GM21737 (cell line): Measurements from ENCODE around the gene BRAF.
A peak's percentile ranks its signal among the peaks of the same experiment; 100 is the strongest.
"Not testable (repeated sequence)": the region's sequence is repeated elsewhere in the genome, so short reads cannot be mapped to it uniquely, and the experiment has no call there.

Experiments
- ATAC-seq: cut with Tn5 transposase; IDR thresholded peaks from one replicate; pipeline ENCODE4 v1.9.1; 2021; ENCODE audit warnings: mild to moderate bottlenecking, moderate library complexity; ENCODE audit not compliant: unreplicated experiment

BRAF gene

DNA sequence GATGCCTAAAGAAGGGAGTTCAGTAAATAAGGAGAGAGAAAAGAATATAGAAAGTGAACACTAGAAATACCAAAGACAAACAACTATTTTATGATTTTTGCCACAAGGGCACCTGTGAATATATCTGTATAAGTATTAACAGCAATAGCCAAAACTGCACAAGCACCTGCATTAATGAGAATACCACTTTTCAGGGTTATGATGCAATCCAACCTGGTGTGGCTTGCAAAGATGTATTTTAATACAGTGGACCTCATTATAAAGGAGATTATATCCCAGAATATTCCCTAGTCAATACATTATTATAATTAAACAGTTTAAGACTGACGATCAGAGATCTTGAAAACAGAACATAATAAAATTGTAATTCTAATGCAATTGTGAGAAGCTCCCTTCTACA, 4.0 kb downstream of the BRAF start:
- no peak for ATAC-seq

DNA sequence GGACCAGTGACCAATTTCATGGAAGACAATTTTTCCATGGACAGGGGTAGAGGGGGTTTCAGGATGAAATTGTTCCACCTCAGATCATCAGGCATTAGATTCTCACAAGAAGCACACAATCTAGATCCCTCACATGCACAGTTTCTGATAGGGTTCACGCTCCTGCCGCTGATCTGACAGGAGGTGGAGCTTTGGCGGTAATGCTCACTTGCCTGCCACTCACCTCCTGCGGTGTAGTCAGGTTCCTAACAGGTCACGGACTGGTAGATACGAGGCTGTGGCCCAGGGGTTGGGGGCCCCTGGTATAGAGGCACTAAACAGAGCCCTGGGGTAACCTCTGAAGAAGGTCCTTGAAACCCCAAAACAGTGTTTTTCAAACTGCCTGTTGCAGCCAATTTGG, 6.5 kb downstream of the BRAF start:
- no peak for ATAC-seq

DNA sequence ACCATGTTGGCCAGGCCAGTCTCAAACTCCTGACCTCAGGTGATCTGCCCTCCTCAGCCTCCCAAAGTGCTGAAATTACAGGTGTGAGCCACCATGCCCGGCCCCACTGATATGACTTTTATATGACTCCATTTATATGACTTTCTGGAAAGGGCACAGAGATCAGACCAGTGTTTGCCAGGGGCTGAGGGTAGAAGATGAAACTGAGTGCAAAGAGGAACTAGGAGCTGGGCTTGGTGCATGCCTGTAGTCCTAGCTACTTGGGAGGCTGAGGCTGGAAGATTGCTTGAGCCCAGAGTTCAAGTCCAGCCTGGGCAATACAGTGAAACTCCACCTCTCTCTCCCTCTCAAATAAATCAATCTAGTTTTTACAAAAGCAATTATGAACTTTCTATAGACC, 7.5 kb downstream of the BRAF start:
- ATAC-seq: no peak

DNA sequence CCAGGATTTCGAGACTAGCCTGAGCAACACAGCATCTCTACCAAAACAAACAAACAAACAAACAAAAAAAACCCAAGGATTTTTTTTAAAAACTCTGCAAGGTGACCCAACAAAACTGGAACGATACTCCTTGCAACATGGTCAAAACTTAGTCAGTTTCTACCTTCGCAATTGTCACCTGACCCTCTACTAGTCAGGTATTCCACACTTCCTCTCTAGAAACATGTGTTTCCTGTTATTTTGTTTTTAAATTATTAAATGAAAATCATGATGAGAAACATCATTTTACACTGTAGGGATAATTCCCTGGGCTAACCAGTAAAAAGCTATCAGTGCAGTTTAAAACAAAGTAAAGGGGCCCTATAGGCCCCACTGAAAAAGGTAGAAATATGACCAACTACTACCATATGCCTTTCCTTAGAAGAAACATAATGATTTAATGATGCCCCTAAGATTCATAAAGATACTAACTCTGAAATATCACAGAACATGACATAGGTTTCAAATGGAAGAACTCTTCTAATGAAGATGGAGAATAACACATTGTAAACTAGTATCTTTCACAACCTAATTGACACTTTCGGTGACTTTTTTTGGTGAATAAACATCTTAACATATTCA, 8.7 kb downstream of the BRAF start:
- no peak for ATAC-seq

DNA sequence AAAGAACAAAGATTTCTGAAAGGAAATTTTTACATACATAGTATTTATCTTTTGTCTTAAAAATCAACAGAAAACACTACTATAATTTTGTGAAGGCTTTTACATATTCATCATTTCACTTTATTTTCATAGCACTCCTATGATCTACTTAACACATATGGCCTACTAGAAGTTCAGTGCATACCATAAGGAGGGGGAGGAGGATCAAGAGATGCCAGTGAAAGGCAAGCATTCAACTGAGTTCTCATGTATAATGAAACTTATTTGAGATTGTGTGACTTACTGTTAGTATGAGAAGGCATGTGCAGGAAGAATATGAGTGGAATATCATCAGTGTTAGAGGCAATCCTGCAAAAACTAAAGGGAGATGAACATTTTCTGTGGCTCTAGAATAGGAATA, 10.6 kb downstream of the BRAF start:
- ATAC-seq: no peak

DNA sequence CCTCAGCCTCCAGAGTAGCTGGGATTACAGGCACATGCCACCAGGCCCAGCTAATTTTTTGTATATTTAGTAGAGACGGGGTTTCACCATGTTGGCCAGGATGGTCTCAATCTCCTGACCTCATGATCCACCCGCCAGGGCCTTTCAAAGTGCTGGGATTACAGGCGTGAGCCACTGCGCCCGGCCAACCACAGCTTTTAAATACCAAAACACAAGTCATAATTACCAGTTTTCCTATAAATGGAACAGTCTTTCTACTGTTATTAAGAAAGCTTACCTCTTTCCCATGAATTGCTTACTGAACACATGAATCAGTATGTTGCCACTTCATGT, 11.2 kb downstream of the BRAF start:
- not testable (repeated sequence) for ATAC-seq

DNA sequence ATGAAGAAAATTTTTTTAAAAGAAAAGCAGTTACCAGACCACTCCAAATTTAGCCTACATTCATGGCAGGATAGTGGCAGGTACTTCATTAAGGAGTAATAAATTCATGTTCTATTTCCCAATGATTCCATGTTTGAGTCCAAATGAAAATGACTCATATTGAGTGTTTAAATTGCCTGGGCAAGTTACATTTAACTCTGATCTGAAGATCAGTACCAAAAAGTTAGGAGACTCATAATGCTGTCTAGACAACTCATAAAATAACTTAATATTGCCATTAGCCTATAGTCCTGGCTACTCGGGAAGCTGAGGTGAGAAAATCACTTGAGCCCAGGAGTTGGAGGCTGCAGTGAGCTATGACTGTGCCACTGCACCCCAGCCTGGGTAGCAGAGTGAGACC, 13.0 kb downstream of the BRAF start:
- ATAC-seq: no peak

DNA sequence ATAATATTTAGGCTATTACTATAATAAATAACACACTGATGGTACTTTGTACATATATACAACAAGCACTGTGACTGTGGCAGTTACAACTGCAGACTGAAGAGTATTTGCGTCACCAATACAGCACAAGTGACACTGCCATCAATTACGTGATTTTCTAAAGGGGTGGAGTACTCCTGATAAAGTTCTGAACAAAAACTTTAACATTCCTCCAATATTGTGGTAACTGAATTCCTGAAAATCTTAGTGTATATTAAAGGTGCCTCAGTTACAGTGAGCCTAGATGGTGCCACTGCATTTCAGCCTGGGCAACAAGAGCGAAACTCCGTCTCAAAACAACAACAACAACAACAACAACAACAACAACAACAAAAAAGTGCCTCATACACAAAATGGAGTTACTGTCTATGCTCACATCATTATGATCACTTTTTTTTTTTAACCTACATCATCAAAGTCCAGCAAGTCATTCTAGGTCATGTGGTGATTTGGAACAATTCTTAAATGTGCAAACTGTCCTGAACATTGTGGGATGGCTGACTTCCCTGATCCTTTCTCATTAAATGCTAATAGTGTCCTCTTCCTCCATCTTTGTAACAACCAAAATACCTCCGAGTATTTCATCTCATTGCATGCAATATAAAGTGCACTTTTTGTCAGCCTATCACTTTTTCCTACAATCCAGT, 15.1 kb downstream of the BRAF start:
- ATAC-seq: no peak

DNA sequence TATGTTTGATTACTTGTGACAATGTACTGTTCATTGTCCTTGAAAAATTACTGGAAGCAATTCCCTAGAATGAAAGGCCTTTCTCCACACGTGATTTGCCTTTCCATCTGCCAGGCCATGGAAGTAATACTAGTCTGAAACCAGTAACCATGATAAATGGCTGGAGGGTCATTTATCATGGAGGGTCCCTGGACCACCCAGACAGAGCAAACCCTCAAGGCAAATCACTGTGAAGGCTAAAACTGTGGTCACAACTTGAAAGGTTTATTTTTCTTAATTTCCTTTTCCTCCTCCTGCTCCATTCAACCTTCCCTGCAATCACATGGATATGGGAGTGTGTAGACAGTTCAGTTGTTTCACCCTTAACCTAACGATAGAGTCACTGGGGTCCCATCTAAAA, 16.4 kb downstream of the BRAF start:
- ATAC-seq: no peak

DNA sequence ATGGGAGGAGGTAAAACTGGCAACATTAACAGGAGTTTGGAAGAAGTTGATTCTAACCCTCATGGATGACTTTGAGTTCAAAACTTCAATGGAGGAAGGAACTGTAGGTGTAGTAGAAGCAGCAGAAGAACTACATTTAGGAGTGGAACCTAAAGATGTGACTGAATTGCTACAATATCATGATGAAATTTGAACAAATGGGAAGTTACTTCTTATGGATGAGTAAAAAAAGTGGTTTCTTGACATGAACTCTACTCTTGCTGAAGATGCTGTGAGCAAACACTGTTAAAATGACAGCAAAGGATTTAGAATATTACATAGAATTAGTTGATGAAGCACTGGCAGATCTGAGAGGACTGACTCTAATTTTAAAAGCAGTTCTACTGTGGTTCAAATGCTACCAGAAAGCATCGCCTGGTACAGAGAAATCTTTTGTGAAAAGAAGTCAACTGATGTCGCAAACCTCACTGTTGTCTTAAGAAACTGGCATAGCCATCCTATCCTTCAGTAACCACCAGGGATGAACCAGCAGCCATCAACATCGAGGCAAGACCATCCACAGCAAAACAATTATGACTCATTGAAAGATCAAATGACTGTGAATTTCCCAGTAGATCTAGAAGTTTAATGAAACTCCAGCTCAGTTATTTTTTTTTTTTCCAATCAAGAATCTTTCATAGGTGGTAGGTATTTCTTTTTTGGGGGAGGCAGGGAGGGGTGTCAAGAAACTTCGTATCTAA, 20.8 kb downstream of the BRAF start:
- no peak for ATAC-seq

DNA sequence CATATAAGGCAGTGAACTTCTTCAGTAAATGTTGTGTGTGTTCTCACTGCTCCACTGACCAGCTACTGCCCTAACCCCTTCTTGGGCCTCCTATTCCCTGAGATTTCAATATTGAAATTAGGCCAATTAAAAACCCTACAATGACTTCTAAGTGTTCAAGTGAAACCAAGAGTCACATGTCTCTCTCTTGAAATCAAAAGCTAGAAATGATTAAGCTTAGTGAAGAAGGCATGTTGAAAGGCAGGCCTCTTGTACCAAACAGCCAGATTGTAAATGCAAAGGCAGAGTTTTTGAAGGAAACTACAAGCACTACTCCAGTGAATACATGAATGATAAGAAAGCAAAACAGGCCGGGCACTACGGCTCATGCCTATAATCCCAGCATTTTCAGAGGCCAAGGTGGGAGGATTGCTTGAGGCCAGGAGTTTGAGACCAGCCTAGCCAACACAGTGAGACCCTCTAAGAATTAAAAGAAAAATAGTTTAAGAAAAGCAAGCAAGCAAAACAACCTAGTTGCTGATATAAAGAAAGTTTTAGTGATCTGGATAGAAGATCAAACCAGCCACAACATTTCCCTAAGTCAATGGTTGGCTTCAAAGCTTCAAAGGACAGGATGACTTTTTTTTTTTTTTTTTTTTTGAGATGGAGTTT, 22.3 kb downstream of the BRAF start:
- ATAC-seq: peak; percentile 62

DNA sequence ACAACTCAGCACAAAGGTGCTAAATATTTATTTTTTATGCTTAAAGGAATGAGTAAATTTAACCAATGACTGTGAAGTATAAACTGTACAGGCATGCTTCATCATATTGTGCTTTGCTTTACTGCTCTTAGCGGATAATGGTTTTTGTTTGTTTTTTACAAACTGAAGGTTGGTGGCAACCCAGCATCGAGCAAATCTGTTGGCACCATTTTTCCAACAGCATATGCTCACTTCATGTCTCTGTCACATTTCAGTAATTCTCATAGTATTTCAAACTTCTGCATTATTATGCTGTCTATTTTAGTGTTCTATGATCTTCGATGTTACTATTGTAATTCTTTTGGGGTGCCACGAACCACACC, 22.8 kb downstream of the BRAF start:
- ATAC-seq: peak; percentile 11

DNA sequence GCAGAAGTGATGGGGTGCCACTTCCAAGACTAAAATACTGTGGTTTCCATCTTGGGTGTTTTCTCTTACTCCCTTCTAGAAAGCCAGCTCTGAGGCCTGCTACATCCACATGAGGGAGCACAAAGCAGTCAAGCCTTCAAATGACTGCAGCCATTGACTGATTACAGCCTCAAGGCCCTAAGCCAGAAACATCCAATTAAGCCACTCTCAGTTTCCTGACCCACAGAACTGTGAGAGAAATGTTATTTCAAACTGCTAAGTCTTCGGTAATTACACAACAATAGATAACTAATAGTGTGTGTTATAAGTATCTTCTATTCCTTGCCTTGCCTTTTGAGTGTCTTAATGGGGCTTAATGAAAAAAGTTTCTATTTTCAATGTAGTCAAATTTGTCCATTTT, 24.8 kb downstream of the BRAF start:
- ATAC-seq: no peak

DNA sequence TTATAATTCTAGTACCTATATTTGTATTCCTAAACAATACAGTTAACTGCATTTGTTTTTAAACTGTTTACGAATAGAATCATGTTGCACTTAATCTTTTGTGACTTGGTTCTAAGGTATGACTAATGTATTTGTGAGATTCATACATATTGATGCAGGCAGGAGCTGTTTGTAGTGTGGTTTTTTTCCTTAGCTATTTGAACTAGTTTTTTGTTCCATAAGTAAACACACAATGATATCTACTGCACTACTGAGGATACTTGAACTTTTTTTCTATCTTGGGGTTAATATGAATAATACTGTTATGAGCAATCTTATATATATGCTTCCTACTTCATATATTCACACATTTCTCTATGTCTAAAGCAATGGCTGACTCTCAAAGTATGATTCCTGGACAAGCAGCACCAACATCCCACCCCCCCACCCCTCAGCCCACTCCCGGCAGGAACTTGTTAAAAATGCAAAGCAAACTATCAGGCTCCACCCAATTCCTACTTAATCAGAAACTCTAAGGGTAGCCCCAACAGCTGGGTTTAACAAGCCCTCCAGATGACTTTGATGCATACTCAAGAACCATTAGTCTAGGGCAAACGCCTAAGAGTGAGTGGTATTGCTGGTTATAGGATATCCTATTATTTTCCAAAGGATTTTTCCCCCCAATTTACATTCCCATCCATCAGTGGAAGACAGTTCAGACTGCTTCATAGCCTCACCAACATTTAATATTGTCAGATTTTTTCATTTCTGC, 25.8 kb downstream of the BRAF start:
- no peak for ATAC-seq

DNA sequence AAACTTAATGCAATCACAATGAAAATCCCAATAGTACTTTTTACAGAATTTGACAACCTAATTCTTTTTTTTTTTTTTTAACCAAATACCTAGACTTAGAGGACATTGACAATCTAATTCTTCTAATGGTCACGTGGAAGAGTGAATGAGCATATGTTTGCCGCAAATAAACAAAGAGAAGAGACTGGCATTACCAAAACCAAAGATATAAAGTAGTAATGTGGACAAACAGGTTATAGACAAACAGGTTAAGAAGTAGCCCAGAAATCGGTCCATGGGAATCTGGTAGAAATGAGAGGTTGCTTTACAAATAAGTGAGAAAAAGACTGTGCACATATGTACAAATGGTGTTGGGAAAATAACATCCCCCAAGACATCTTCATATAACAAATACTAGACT, 27.7 kb downstream of the BRAF start:
- ATAC-seq: no peak

DNA sequence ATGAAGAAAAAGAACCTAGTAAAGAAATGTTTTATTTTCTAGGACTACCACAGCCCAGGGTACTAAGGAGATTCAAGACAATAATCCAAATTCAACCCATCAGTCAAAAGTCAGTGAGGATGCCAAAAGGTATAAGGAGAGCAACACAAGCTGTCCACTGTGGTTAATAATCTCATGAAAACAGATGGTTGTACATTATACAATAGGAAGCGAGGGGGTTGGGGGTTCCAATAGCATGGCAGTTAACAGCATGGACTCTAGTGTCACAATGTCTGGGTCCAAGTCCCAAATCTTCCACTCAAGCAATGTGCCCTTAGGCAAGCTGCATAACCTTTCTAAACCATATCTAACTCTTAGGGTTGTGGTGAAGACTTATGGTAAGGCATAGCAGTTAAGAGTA, 35.1 kb downstream of the BRAF start:
- ATAC-seq: no peak

DNA sequence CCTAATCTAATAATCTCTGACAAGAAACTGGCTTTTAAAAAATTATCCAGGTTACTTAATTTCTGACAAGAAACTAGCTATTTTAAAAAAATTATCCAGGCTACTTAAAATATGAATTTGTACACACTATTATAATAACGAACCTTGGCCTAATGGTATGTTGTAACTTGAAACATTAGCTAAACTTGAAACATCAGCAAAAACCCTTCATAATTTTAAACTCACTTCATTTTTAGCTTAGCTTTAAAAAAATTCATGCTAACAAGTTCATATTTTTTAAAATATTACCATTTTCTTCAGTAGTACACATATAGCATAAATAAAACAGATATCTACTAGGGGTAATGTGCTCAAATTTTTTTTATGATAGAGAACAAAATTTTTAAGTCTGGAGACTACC, 35.6 kb downstream of the BRAF start:
- no peak for ATAC-seq

DNA sequence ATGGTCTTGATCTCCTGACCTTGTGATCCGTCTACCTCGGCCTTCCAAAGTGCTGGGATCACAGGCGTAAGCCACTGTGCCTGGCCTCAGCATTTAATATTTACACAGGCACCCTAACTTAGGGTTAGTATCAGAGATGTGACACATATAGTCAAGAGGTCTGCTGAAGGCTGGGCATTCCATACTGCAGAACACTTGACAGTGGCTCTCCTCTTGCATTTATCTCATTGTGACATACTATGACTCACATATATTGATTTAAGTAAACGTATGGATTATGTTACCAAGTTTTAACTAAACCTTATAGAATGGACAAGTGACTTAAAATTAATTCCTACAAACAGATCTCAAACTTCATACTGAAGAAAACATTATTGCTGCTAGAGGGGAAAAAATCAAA, 36.6 kb downstream of the BRAF start:
- no peak for ATAC-seq

DNA sequence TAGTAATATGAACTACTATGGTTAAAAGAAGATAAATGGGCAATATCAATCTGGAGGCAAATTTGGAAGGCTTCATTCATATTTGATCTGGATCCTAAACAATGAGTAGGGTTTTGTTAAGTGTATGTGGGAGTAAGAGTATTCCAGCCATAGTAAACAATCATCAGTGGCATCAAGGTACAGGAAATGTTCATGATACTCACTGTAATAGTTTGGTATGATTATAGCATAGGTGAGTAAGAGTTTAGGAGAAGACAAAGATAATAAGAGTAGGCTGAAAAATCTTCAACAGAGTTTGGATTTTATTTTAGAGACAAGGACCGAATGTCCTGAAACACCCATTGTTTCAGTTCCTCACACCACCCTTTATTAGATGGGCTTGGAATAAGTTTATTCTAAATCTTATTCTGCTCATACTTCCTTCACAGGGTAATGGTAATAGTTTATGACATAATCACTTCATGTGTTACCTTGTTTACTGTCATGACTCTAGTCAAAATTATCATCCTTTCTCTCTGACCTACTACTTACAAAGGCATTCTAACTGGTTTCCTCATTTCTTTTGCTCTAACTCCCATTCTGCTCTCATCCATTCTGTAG, 38.9 kb downstream of the BRAF start:
- ATAC-seq: no peak

DNA sequence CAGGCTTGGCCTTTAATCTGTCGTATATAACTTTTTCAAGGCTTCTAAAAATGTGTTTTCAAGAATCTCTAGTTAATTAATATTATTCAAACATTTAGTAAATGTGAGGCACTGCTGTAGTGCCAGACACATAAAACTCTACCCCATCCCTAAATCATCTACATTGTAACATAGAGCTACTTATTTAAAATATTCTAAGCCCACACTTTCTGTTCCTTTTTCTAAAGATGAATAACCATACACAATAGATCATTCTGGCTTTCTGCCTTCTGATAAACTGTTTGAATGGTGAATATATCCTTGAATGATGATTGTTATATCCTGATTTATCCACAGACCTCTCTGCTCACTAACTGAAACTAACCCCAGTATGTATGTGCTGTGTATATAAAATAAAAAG, 41.4 kb downstream of the BRAF start:
- ATAC-seq: no peak

DNA sequence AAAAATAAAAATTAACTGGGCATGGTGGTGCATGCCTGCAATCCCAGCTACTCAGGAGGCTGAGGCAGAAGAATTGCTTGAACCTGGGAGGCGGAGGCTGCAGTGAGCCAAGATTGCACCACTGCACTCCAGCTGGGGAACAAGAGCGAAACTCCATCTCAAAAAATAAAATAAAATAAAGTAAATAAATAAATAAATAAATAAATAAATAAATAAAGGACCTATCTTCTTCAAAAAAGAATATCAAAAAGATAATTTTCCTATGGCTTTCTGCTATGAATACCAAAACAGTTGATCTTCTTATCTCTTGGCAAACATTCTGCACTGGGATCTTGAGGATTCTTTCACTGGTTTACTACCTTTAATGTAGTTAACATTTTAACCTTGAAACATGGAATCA, 41.9 kb downstream of the BRAF start:
- ATAC-seq: not testable (repeated sequence)
